C4-2B (cell line): ENCODE measurements around the gene SYNRG.

Experiments
- ZFX ChIP-seq: fragments of 450-650 bp; IDR thresholded peaks from 2 replicates; pipeline ENCODE4 v1.6.1; 2017
- TF ChIP-seq, protein P1 (sequence below): fragments of 450-650 bp; conservative IDR thresholded peaks from 2 replicates; pipeline ENCODE4 v1.5.1; 2017; ENCODE audit warnings: mild to moderate bottlenecking

DNA sequence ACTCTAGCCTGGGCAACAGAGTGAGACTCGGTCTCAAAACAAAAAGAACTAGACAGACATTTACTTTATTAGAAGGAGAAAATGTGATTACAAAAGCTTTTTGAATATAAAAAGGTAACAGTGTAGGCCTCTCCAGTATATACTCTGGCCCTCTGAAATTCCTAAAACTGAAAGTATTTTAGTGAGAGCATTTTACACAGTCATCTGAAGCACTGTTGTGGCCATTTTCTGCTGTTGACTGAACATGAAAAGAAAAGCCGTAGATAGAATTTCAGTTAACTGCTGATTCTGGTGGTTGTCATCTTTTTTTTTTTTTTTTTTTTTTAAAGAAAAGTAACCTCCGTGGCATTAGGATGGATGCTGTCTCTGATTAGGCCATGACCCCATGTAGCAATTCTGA is 103.9 kb downstream of the SYNRG start:
- TF ChIP-seq, protein P1, sequence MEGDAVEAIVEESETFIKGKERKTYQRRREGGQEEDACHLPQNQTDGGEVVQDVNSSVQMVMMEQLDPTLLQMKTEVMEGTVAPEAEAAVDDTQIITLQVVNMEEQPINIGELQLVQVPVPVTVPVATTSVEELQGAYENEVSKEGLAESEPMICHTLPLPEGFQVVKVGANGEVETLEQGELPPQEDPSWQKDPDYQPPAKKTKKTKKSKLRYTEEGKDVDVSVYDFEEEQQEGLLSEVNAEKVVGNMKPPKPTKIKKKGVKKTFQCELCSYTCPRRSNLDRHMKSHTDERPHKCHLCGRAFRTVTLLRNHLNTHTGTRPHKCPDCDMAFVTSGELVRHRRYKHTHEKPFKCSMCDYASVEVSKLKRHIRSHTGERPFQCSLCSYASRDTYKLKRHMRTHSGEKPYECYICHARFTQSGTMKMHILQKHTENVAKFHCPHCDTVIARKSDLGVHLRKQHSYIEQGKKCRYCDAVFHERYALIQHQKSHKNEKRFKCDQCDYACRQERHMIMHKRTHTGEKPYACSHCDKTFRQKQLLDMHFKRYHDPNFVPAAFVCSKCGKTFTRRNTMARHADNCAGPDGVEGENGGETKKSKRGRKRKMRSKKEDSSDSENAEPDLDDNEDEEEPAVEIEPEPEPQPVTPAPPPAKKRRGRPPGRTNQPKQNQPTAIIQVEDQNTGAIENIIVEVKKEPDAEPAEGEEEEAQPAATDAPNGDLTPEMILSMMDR, result no peak
- TF ChIP-seq ZFX, result no peak
